GM23338 (cell line): ENCODE measurements around the gene PMP22. TPM values are rescaled to one million over a fixed set of nuclear protein-coding genes. Genes with fewer than 3 reads are reported as not detected.

ENCODE experiments used
- ATAC-seq: fragments of 200-7000 bp; cut with Tn5 transposase; 3 replicates; pipeline ENCODE4 v1.9.1; 2020
- DNase-seq: peaks from one replicate; pipeline ENCODE4 v3.0.0-alpha.2; 2015; ENCODE audit warnings: low spot score
- H2AFZ ChIP-seq: fragments of 200-600 bp; sonication (generic); 2 replicates; pipeline ENCODE4 v1.8.0; 2016; ENCODE audit warnings: antibody characterized with exemption, mild to moderate bottlenecking, moderate library complexity
- H3F3A ChIP-seq: fragments of 200-600 bp; sonication (generic); replicated peaks from 2 replicates; pipeline ENCODE4 v1.8.0; 2017; ENCODE audit warnings: antibody characterized with exemption, mixed run types, low read depth
- H3K27ac ChIP-seq: fragments of 200-600 bp; sonication (generic); 2 replicates; pipeline ENCODE4 v1.6.1; 2016; ENCODE audit warnings: low read depth
- H3K27me3 ChIP-seq: fragments of 200-600 bp; sonication (generic); 2 replicates; pipeline ENCODE4 v1.8.0; 2016; ENCODE audit warnings: mild to moderate bottlenecking, mixed run types, moderate library complexity; ENCODE audit not compliant: insufficient read depth
- H3K36me3 ChIP-seq: fragments of 200-600 bp; sonication (generic); 2 replicates; pipeline ENCODE4 v1.8.0; 2016; ENCODE audit warnings: mild to moderate bottlenecking; ENCODE audit not compliant: insufficient read depth
- H3K4me1 ChIP-seq: fragments of 200-600 bp; sonication (generic); 2 replicates; pipeline ENCODE4 v1.8.0; 2016; ENCODE audit warnings: mild to moderate bottlenecking, moderate library complexity; ENCODE audit not compliant: insufficient read depth
- H3K4me2 ChIP-seq: fragments of 200-600 bp; sonication (generic); 2 replicates; pipeline ENCODE4 v1.7.1; 2017; ENCODE audit warnings: mixed run types
- H3K4me3 ChIP-seq: fragments of 200-600 bp; sonication (generic); 2 replicates; pipeline ENCODE4 v1.6.1; 2016; ENCODE audit warnings: mixed run types
- H3K79me2 ChIP-seq: fragments of 200-600 bp; sonication (generic); replicated peaks from 2 replicates; pipeline ENCODE4 v1.8.0; 2017; ENCODE audit warnings: mild to moderate bottlenecking; ENCODE audit not compliant: insufficient read depth
- H3K9me2 ChIP-seq: fragments of 200-600 bp; sonication (generic); 2 replicates; pipeline ENCODE4 v1.8.0; 2017; ENCODE audit not compliant: insufficient read depth
- H4K20me1 ChIP-seq: fragments of 200-600 bp; sonication (generic); replicated peaks from 2 replicates; pipeline ENCODE4 v1.8.0; 2017; ENCODE audit warnings: mild to moderate bottlenecking; ENCODE audit not compliant: insufficient read depth
- H3K27ac Mint-ChIP-seq: 2 replicates; pipeline ENCODE4 v1.8.0; 2020; ENCODE audit warnings: inconsistent platforms, mild to moderate bottlenecking, moderate library complexity, mixed read lengths
- H3K27me3 Mint-ChIP-seq: 3 replicates; pipeline ENCODE4 v1.8.0; 2022; ENCODE audit warnings: low read depth, mild to moderate bottlenecking, moderate library complexity, mixed read lengths, inconsistent platforms; ENCODE audit not compliant: insufficient read depth, poor library complexity
- H3K36me3 Mint-ChIP-seq: 3 replicates; pipeline ENCODE4 v1.8.0; 2021; ENCODE audit warnings: low read depth, mild to moderate bottlenecking, inconsistent platforms, moderate library complexity, mixed read lengths
- H3K4me1 Mint-ChIP-seq: 3 replicates; pipeline ENCODE4 v1.8.0; 2020; ENCODE audit warnings: mild to moderate bottlenecking, inconsistent platforms, mixed read lengths
- H3K4me3 Mint-ChIP-seq: 3 replicates; pipeline ENCODE4 v1.8.0; 2021; ENCODE audit warnings: moderate library complexity, mild to moderate bottlenecking, inconsistent platforms, mixed read lengths
- H3K9me3 Mint-ChIP-seq: 3 replicates; pipeline ENCODE4 v1.8.0; 2020; ENCODE audit warnings: moderate library complexity, mild to moderate bottlenecking, inconsistent platforms, mixed read lengths
- CREB1 ChIP-seq: fragments of 250-450 bp; sonication (Bioruptor Pico); IDR thresholded peaks from 2 replicates; pipeline ENCODE4 v1.5.0; 2020; ENCODE audit warnings: low read depth, mild to moderate bottlenecking, moderate library complexity
- CTCF ChIP-seq, 2 experiments: fragments of 200-600 bp in 1 of 2; sonication (generic) in 1 of 2; conservative IDR thresholded peaks; 2 replicates each; pipeline versions ENCODE4 v1.5.1 to v1.6.1; 2016 to 2017; ENCODE audit warnings: antibody characterized with exemption in 2 of 2, low read depth in 2 of 2, mild to moderate bottlenecking in 2 of 2, moderate library complexity in 1 of 2
- EZH2 ChIP-seq: fragments of 200-600 bp; sonication (generic); IDR thresholded peaks from one replicate; pipeline ENCODE4 v1.8.0; 2017; ENCODE audit warnings: antibody characterized with exemption, mild to moderate bottlenecking, low read depth; ENCODE audit not compliant: unreplicated experiment
- JUNB ChIP-seq: IDR thresholded peaks from one replicate; pipeline ENCODE4 v1.6.1; 2016; ENCODE audit warnings: antibody characterized with exemption; ENCODE audit not compliant: unreplicated experiment
- NANOG ChIP-seq: IDR thresholded peaks from 2 replicates; pipeline ENCODE4 v1.6.1; 2016; ENCODE audit warnings: antibody characterized with exemption, borderline replicate concordance
- REST ChIP-seq: IDR thresholded peaks from one replicate; pipeline ENCODE4 v1.6.1; 2018; ENCODE audit warnings: antibody characterized with exemption; ENCODE audit not compliant: unreplicated experiment
- STAT1 ChIP-seq: IDR thresholded peaks from one replicate; pipeline ENCODE4 v1.6.1; 2016; ENCODE audit warnings: antibody characterized with exemption; ENCODE audit not compliant: unreplicated experiment
- ZNF331 ChIP-seq: fragments of 250-450 bp; sonication (Bioruptor Pico); IDR thresholded peaks from 2 replicates; pipeline ENCODE4 v1.5.0; 2020; ENCODE audit warnings: low read depth, mild to moderate bottlenecking, moderate library complexity
- polyA plus RNA-seq: library from polyadenylated mRNA; unstranded; fragments of >200 nt; fragmentation: Nextera tagmentation; extraction: Ambion mirVana; gene quantifications from 2 replicates; pipeline ENCODE4 v1.2.1, GENCODE V29; 2016
- total RNA-seq: library from RNA; depleted of rRNA; stranded (reverse); fragments of >200 nt; shearing (Covaris generic); gene quantifications from 2 replicates; pipeline ENCODE4 v1.2.3, GENCODE V29; 2014
- TF ChIP-seq, protein P1 (sequence below): IDR thresholded peaks from 2 replicates; pipeline ENCODE4 v1.6.1; 2016; ENCODE audit warnings: antibody characterized with exemption
- TF ChIP-seq, protein P2 (sequence below): fragments of 250-450 bp; sonication (Bioruptor Pico); IDR thresholded peaks from 2 replicates; pipeline ENCODE4 v1.5.0; 2020; ENCODE audit warnings: mild to moderate bottlenecking, moderate library complexity

Gene PMP22
- total and polyA plus RNA-seq, 2 experiments from 2014 or later, result 1.2 to 2.2 TPM

DNA sequence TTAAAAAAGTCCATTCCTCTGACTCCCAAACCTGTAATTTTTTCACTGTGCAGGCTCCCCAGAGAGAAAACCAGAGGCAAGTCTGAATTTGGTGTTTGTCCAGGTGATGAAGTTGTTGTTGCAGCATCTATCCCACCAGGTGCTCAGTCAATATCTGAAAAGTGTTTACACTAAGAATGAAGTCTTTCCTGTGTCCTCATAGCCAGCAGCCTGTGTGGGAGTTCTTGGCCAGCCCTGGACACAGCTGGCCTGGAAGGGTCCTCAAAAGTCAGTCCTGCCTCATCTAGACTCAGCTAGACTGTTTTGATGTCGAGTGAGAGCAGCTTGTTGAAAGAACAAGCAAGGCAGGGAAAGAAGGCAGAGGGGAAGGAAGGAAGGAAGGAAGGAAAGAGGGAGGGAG, 3.3 kb upstream of the PMP22 start:
- TF ChIP-seq NANOG (no peak), STAT1 (no peak), CTCF (conservative IDR thresholded peaks at IDR 0.05; ENCODE audit: low read depth in 2 of 2) (no peak), REST (no peak), CREB1 (no peak)
- TF ChIP-seq, protein P1, sequence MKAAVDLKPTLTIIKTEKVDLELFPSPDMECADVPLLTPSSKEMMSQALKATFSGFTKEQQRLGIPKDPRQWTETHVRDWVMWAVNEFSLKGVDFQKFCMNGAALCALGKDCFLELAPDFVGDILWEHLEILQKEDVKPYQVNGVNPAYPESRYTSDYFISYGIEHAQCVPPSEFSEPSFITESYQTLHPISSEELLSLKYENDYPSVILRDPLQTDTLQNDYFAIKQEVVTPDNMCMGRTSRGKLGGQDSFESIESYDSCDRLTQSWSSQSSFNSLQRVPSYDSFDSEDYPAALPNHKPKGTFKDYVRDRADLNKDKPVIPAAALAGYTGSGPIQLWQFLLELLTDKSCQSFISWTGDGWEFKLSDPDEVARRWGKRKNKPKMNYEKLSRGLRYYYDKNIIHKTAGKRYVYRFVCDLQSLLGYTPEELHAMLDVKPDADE, result no peak
- peaks cover 24% of the 10 kb centered on the region for H3K27me3 Mint-ChIP-seq
- H4K20me1 ChIP-seq, result no peaks in the 10 kb centered on the region
- no peaks in the 10 kb centered on the region for H3K36me3 Mint-ChIP-seq
- H3K27me3 ChIP-seq, result peaks cover 26% of the 10 kb centered on the region
- H2AFZ ChIP-seq, result no peak overlapping the region
- no peaks in the 10 kb centered on the region for H3K36me3 ChIP-seq
- no peak overlapping the region for H3K4me3 ChIP-seq
- no peaks in the 10 kb centered on the region for H3K9me3 Mint-ChIP-seq
- H3K79me2 ChIP-seq, result no peaks in the 10 kb centered on the region
- no peak overlapping the region for H3K27ac ChIP-seq
- no peaks in the 10 kb centered on the region for H3K9me2 ChIP-seq
- peaks cover 6% of the 10 kb centered on the region; the same call in 2 of the 3 replicates for H3K4me1 Mint-ChIP-seq
- no peaks in the 10 kb centered on the region for H3F3A ChIP-seq
- no peak overlapping the region for H3K27ac Mint-ChIP-seq
- no peak overlapping the region for H3K4me3 Mint-ChIP-seq
- DNase-seq (no peak), ATAC-seq (no peak)
- H3K4me1 ChIP-seq, result peaks cover 4% of the 10 kb centered on the region; the same call in 1 of the 2 replicates
- H3K4me2 ChIP-seq, result no peak overlapping the region

GRCh38 chr17:15267996-15268395, 2.9 kb upstream of the PMP22 start:
- H3K9me2 ChIP-seq, result no peaks in the 10 kb centered on the region
- peaks cover 8% of the 10 kb centered on the region; the same call in 1 of the 2 replicates for H3K4me1 ChIP-seq
- Mint-ChIP-seq H3K27me3 (peaks cover 28% of the 10 kb centered on the region), H3K4me1 (peaks cover 6% of the 10 kb centered on the region; the same call in 2 of the 3 replicates), H3K9me3 (no peaks in the 10 kb centered on the region), H3K4me3 (no peak overlapping the region), H3K36me3 (no peaks in the 10 kb centered on the region), H3K27ac (no peak overlapping the region)
- no peaks in the 10 kb centered on the region for H4K20me1 ChIP-seq
- no peaks in the 10 kb centered on the region for H3K36me3 ChIP-seq
- H3K27me3 ChIP-seq, result peaks cover 31% of the 10 kb centered on the region
- no peak overlapping the region for H3K27ac ChIP-seq
- H3K4me2 ChIP-seq, result no peak overlapping the region
- H3K4me3 ChIP-seq, result no peak overlapping the region
- no peaks in the 10 kb centered on the region for H3F3A ChIP-seq
- DNase-seq (no peak), ATAC-seq (no peak)
- H2AFZ ChIP-seq, result no peak overlapping the region
- no peaks in the 10 kb centered on the region for H3K79me2 ChIP-seq
- TF ChIP-seq CREB1 (no peak), STAT1 (no peak), ZNF331 (no peak), EZH2 (no peak), JUNB (no peak)
- TF ChIP-seq, protein P2, sequence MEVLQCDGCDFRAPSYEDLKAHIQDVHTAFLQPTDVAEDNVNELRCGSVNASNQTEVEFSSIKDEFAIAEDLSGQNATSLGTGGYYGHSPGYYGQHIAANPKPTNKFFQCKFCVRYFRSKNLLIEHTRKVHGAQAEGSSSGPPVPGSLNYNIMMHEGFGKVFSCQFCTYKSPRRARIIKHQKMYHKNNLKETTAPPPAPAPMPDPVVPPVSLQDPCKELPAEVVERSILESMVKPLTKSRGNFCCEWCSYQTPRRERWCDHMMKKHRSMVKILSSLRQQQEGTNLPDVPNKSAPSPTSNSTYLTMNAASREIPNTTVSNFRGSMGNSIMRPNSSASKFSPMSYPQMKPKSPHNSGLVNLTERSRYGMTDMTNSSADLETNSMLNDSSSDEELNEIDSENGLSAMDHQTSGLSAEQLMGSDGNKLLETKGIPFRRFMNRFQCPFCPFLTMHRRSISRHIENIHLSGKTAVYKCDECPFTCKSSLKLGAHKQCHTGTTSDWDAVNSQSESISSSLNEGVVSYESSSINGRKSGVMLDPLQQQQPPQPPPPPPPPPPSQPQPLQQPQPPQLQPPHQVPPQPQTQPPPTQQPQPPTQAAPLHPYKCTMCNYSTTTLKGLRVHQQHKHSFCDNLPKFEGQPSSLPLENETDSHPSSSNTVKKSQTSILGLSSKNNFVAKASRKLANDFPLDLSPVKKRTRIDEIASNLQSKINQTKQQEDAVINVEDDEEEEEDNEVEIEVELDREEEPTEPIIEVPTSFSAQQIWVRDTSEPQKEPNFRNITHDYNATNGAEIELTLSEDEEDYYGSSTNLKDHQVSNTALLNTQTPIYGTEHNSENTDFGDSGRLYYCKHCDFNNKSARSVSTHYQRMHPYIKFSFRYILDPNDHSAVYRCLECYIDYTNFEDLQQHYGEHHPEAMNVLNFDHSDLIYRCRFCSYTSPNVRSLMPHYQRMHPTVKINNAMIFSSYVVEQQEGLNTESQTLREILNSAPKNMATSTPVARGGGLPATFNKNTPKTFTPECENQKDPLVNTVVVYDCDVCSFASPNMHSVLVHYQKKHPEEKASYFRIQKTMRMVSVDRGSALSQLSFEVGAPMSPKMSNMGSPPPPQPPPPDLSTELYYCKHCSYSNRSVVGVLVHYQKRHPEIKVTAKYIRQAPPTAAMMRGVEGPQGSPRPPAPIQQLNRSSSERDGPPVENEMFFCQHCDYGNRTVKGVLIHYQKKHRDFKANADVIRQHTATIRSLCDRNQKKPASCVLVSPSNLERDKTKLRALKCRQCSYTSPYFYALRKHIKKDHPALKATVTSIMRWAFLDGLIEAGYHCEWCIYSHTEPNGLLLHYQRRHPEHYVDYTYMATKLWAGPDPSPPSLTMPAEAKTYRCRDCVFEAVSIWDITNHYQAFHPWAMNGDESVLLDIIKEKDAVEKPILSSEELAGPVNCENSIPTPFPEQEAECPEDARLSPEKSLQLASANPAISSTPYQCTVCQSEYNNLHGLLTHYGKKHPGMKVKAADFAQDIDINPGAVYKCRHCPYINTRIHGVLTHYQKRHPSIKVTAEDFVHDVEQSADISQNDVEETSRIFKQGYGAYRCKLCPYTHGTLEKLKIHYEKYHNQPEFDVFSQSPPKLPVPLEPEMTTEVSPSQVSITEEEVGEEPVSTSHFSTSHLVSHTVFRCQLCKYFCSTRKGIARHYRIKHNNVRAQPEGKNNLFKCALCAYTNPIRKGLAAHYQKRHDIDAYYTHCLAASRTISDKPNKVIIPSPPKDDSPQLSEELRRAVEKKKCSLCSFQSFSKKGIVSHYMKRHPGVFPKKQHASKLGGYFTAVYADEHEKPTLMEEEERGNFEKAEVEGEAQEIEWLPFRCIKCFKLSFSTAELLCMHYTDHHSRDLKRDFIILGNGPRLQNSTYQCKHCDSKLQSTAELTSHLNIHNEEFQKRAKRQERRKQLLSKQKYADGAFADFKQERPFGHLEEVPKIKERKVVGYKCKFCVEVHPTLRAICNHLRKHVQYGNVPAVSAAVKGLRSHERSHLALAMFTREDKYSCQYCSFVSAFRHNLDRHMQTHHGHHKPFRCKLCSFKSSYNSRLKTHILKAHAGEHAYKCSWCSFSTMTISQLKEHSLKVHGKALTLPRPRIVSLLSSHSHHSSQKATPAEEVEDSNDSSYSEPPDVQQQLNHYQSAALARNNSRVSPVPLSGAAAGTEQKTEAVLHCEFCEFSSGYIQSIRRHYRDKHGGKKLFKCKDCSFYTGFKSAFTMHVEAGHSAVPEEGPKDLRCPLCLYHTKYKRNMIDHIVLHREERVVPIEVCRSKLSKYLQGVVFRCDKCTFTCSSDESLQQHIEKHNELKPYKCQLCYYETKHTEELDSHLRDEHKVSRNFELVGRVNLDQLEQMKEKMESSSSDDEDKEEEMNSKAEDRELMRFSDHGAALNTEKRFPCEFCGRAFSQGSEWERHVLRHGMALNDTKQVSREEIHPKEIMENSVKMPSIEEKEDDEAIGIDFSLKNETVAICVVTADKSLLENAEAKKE, result no peak
